Natural killer cell (primary cell): ENCODE results near the gene MSRB2. TPM values are rescaled to one million over a fixed set of nuclear protein-coding genes. Genes with fewer than 3 reads are reported as not detected.

ENCODE experiments used
- ATAC-seq, 3 donors: fragments of 150-1000 bp in 2 of 3; fragments of 200-7000 bp in 1 of 3; cut with Tn5 transposase; 1 replicate in 1 of 3; 2 replicates in 2 of 3; pipeline ENCODE4 v1.10.0; 2021; ENCODE audit warnings: mild to moderate bottlenecking in 2 of 3, moderate library complexity in 2 of 3
- DNase-seq, 2 donors: peaks; one replicate each; pipeline versions ENCODE4 v3.0.0 to v3.0.0-alpha.2; 2013 to 2021; ENCODE audit warnings: mixed read lengths in 1 of 2
- H3K27ac ChIP-seq: one replicate; pipeline ENCODE4 v1.5.1; 2013; ENCODE audit warnings: mild to moderate bottlenecking, low read length
- H3K27me3 ChIP-seq: one replicate; pipeline ENCODE4 v1.6.1; 2013; ENCODE audit warnings: low read length; ENCODE audit not compliant: control insufficient read depth, insufficient read depth
- H3K36me3 ChIP-seq: one replicate; pipeline ENCODE4 v1.6.1; 2013; ENCODE audit warnings: low read length; ENCODE audit not compliant: control insufficient read depth, insufficient read depth
- H3K4me1 ChIP-seq: one replicate; pipeline ENCODE4 v1.6.1; 2013; ENCODE audit warnings: low read length; ENCODE audit not compliant: control insufficient read depth, insufficient read depth
- H3K4me3 ChIP-seq: one replicate; pipeline ENCODE4 v1.5.1; 2013; ENCODE audit warnings: low read length
- H3K9me3 ChIP-seq: one replicate; pipeline ENCODE4 v1.6.1; 2013; ENCODE audit warnings: low read length; ENCODE audit not compliant: control insufficient read depth, insufficient read depth
- H3K27ac Mint-ChIP-seq, 2 donors: one replicate each; pipeline ENCODE4 v1.8.0; 2022; ENCODE audit warnings: mild to moderate bottlenecking in 2 of 2, mixed read lengths in 2 of 2, moderate library complexity in 1 of 2
- H3K27me3 Mint-ChIP-seq, 2 donors: one replicate each; pipeline ENCODE4 v1.8.0; 2022; ENCODE audit warnings: low read depth in 2 of 2, mixed read lengths in 2 of 2
- H3K36me3 Mint-ChIP-seq: one replicate; pipeline ENCODE4 v1.8.0; 2022; ENCODE audit warnings: mixed read lengths
- H3K4me1 Mint-ChIP-seq, 2 donors: one replicate each; pipeline ENCODE4 v1.8.0; 2022; ENCODE audit warnings: mixed read lengths in 2 of 2
- H3K4me3 Mint-ChIP-seq: one replicate; pipeline ENCODE4 v1.8.0; 2022; ENCODE audit warnings: mild to moderate bottlenecking, moderate library complexity, mixed read lengths
- H3K9me3 Mint-ChIP-seq, 2 donors: one replicate each; pipeline ENCODE4 v1.8.0; 2022; ENCODE audit warnings: mixed read lengths in 2 of 2
- WGBS: methylation state at CpG from one replicate; pipeline ENCODE4 v1.1.7; 2013; ENCODE audit warnings: missing lambda C conversion rate; ENCODE audit not compliant: insufficient coverage; 5-methylcytosine and 5-hydroxymethylcytosine counted together
- intact Hi-C: fragments of 100-400 bp; cut with micrococcal nuclease; formaldehyde crosslinking; loops from one replicate; pipeline ENCODE4 v1.14.2; 2022
- total RNA-seq, 4 donors: library from RNA; stranded (reverse); fragments of 120-200 nt in 1 of 4; gene quantifications; one replicate each; pipeline versions ENCODE4 v1.2.3 to v1.2.4, GENCODE V29; 2013 to 2022
- TF ChIP-seq, protein P1 (sequence below): fragments of 200-600 bp; IDR thresholded peaks from one replicate; pipeline ENCODE4 v1.8.0; 2022; ENCODE audit warnings: antibody characterized with exemption

MSRB2 gene
- total RNA-seq, 3 donors from 2014 or later (not counting 1 experiment from before 2014, with no cell fraction given), result 3.3 to 5.6 (median 3.8) TPM

DNA sequence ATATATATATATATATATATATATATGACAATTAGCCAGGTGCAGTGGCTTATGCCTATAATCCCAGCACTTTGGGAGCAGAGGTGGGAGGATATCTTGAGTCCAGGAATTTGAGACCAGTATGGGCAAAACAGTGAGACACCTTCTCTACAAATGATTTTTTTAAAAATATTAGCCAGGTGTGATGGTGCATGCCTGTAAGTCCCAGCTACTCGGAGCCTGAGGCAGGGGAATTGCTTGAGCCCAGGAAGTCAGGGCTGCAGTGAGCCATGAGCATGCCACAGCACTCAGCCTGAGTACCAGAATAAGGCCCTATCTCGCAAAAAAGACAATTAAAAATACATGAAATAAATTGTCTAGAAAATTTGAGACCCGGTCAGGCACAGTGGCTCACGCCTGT lies 47.2 kb upstream of the MSRB2 start:
- H3K9me3 Mint-ChIP-seq, result no peaks in the 10 kb centered on the region
- 96% methylated on average over 4 of the region's 4 CpGs for WGBS
- no peak for ATAC-seq
- intact Hi-C loops, result no loop called here
- TF ChIP-seq, protein P1, sequence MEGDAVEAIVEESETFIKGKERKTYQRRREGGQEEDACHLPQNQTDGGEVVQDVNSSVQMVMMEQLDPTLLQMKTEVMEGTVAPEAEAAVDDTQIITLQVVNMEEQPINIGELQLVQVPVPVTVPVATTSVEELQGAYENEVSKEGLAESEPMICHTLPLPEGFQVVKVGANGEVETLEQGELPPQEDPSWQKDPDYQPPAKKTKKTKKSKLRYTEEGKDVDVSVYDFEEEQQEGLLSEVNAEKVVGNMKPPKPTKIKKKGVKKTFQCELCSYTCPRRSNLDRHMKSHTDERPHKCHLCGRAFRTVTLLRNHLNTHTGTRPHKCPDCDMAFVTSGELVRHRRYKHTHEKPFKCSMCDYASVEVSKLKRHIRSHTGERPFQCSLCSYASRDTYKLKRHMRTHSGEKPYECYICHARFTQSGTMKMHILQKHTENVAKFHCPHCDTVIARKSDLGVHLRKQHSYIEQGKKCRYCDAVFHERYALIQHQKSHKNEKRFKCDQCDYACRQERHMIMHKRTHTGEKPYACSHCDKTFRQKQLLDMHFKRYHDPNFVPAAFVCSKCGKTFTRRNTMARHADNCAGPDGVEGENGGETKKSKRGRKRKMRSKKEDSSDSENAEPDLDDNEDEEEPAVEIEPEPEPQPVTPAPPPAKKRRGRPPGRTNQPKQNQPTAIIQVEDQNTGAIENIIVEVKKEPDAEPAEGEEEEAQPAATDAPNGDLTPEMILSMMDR, result no peak
- H3K4me3 Mint-ChIP-seq, result no peak overlapping the region
- no peaks in the 10 kb centered on the region for H3K36me3 ChIP-seq
- no peak overlapping the region for H3K4me3 ChIP-seq
- no peak for DNase-seq
- no peaks in the 10 kb centered on the region for H3K27me3 ChIP-seq
- no peak overlapping the region for H3K27ac ChIP-seq
- H3K4me1 Mint-ChIP-seq, result no peaks in the 10 kb centered on the region
- H3K9me3 ChIP-seq, result no peaks in the 10 kb centered on the region
- H3K27ac Mint-ChIP-seq, result no peak overlapping the region
- no peaks in the 10 kb centered on the region for H3K4me1 ChIP-seq
- H3K36me3 Mint-ChIP-seq, result no peaks in the 10 kb centered on the region
- H3K27me3 Mint-ChIP-seq, result peaks cover 16 to 46% of the 10 kb centered on the region in 2 donors

DNA sequence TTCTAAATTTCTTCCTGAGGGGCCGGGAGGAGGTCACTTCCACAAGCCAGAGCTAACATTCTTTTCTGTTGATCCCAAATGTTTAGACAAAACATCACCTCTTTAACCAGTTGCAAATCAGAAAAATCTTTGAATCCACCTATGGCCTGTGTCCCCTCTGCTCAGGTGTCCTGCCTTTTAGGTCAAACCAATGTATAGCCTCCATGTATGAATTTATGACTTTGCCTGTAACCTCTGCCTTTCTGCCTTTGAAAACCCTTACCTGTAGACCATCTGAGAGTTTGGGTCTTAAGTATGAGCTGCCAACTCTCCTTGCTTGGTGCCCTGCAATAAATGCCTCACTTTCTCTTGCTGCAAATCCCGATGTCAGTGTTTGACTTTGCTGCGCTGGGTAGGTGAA lies 44.1 kb upstream of the MSRB2 start:
- no peaks in the 10 kb centered on the region for H3K9me3 ChIP-seq
- 97% methylated on average over 3 of the region's 3 CpGs for WGBS
- H3K27me3 ChIP-seq, result no peaks in the 10 kb centered on the region
- ATAC-seq, result no peak
- no peak overlapping the region for H3K4me3 Mint-ChIP-seq
- H3K4me3 ChIP-seq, result no peak overlapping the region
- no peaks in the 10 kb centered on the region for H3K4me1 Mint-ChIP-seq
- no peak overlapping the region for H3K27ac ChIP-seq
- H3K27ac Mint-ChIP-seq, result no peak overlapping the region
- H3K27me3 Mint-ChIP-seq, result peaks cover 19 to 61% of the 10 kb centered on the region in 2 donors
- H3K36me3 ChIP-seq, result no peaks in the 10 kb centered on the region
- no peak for DNase-seq
- no peaks in the 10 kb centered on the region for H3K4me1 ChIP-seq
- intact Hi-C loops, result no loop called here
- H3K36me3 Mint-ChIP-seq, result no peaks in the 10 kb centered on the region
- H3K9me3 Mint-ChIP-seq, result no peaks in the 10 kb centered on the region
- TF ChIP-seq, protein P1, result no peak

DNA sequence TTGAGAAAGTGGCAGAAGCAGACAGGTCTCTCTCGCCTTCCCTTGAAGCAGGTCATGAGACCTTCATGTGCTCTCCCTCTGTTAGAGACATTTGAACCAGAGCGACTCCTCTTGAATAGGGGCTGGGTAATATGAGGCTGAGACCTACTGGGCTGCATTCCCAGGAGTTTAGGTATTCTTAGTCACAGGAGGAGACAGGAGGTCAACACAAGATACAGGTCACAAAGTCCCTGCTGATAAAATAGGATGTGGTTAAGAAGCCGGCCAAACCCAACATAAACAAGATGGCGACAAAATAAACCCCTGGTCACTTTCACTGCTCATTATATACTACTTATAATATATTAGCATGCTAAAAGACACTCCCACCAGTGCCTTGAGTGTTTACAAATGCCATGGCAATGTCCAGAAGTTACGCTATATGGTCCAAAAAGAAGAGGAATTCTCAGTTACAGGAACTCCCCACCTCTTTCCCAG lies 43.5 kb upstream of the MSRB2 start:
- ATAC-seq (no peak), DNase-seq (no peak)
- intact Hi-C loops, result no loop called here
- H3K27me3 ChIP-seq, result no peaks in the 10 kb centered on the region
- no peak overlapping the region for H3K4me3 ChIP-seq
- Mint-ChIP-seq H3K9me3 (no peaks in the 10 kb centered on the region), H3K4me1 (no peaks in the 10 kb centered on the region), H3K4me3 (no peak overlapping the region), H3K36me3 (no peaks in the 10 kb centered on the region), H3K27ac (no peak overlapping the region), H3K27me3 (peaks cover 25 to 66% of the 10 kb centered on the region in 2 donors)
- WGBS, result 88% methylated on average over 4 of the region's 5 CpGs
- no peaks in the 10 kb centered on the region for H3K4me1 ChIP-seq
- no peak overlapping the region for H3K27ac ChIP-seq
- no peaks in the 10 kb centered on the region for H3K9me3 ChIP-seq
- no peaks in the 10 kb centered on the region for H3K36me3 ChIP-seq
- TF ChIP-seq, protein P1, result no peak

DNA sequence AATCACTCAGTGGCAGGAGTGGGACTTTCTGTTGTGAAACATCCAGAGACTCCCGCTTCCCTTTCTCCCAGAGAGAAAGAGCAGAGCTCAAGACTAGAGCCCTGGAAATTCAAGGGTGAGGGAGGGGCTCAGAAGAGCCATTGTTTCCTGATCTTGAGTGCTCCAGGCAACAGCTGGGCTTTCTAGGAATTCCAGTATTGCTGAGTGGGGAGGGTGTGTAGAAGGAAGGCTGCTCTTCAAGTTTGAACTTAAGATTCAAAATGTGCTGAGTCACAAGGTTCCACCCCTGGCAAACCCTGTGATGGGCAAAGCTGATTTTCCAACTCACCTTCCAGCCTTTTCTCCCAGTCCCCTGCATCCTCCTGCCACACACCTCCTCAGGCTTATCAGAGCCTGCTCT lies 42.3 kb upstream of the MSRB2 start:
- Mint-ChIP-seq H3K4me3 (no peak overlapping the region), H3K4me1 (no peaks in the 10 kb centered on the region), H3K27me3 (peaks cover 22 to 56% of the 10 kb centered on the region in 2 donors), H3K36me3 (no peaks in the 10 kb centered on the region), H3K9me3 (no peaks in the 10 kb centered on the region), H3K27ac (no peak overlapping the region)
- WGBS, result 100% methylated on average over 1 of the region's 1 CpG
- intact Hi-C loops, result no loop called here
- ATAC-seq (no peak), DNase-seq (no peak)
- Histone ChIP-seq H3K27me3 (no peaks in the 10 kb centered on the region), H3K27ac (no peak overlapping the region), H3K4me3 (no peak overlapping the region), H3K9me3 (no peaks in the 10 kb centered on the region), H3K4me1 (no peaks in the 10 kb centered on the region), H3K36me3 (no peaks in the 10 kb centered on the region)
- TF ChIP-seq, protein P1, result no peak
